Right renal cortex interstitium (tissue), 3 donors: ENCODE results near the gene C1QL4. TPM values are rescaled to one million over a fixed set of nuclear protein-coding genes. Genes with fewer than 3 reads are reported as not detected.
"Not testable (repeated sequence)": the region's sequence is repeated elsewhere in the genome, so short reads cannot be mapped to it uniquely, and the experiment has no call there.

Experiments used
- DNase-seq, 3 donors: peaks; one replicate each; pipeline ENCODE4 v3.0.0-alpha.2; 2013; ENCODE audit warnings: low read depth in 3 of 3, low spot score in 2 of 3
- polyA plus RNA-seq, 3 donors: library from polyadenylated mRNA; unstranded; fragments of 120-200 nt; gene quantifications; one replicate each; pipeline ENCODE4 v1.2.1, GENCODE V29; 2013; ENCODE audit not compliant: insufficient read length in 3 of 3

The C1QL4 gene
- polyA plus RNA-seq, 3 donors = 0.94 to 1.5 (median 0.99) TPM

DNA sequence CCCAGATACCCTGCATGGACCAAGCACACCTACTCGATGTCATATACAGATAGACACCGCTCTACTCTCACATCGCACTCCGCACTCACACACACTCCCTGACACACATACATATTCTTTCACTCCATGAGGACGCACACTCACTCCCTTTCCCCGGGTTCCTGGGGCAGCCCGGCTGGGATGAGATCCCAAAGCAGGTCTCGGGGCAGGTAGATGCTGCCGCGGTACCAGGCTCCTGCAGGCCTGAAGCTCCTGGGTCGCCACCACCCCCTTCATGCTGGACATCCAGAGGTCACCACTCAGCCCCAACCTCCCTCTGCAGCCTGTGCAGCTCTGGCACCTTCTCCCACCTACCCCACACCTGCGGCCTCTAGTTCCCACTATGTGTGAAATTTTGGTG is 2.3 kb downstream of the C1QL4 start:
- DNase-seq = no peak

DNA sequence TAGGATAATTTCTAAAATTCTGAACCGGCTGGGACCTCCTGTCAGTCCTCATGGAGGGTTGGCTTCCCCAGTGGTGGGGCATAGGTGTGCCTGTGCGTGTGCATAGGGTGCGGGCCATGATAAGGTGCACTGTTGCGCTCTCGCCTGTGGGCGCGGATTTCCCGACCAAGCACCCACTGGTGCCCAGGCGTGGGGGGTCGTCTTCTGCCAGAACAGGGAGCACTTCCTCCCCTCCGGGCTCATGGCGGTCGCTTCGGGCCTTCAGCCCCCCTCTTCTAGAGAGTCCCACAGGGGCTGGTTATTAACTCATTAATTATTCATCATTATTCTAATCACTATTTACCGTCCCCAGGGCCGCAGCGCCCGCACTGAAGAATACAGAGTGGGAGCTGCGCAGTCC is 2.8 kb downstream of the C1QL4 start:
- no peak for DNase-seq

DNA sequence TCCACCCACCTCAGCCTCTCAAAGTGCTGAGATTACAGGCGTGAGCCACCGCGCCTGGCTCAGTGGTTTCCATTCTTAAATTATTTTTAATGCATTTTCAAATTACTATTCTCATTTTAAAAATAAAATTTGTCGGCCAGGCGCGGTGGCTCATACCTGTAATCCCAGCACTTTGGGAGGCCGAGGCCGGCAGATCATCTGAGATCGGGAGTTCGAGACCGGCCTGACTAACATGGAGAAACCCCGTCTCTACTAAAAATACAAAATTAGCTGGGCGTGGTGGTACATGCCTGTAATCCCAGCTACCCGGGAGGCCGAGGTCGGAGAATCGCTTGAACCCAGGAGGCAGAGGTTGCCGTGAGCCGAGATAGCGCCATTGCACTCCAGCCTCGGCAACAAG is 3.2 kb downstream of the C1QL4 start:
- DNase-seq = not testable (repeated sequence)

DNA sequence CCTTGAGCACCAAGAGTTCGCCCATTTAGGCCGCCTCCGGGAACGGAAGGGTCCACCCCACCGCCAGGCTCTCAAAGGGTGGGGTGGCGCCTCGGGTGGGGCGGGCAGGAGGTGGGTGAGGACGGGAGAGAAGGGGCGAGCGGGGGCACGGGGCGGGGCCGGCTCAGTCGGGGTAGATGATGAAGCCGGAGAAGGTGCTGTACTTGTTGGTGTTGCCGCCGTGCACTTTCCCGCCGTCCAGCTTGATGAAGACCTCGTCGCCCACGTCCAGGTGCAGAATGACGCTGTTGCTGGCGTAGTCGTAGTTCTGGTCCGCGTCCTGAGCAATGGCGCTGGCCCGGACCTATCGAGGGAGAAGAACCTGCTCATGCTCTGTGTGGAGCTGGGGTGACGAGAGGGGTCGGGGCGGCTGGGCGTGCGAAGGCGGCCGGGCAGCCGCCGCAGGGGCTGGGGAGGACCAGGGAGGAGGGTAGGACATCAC is 4.1 kb downstream of the C1QL4 start:
- DNase-seq = no peak

DNA sequence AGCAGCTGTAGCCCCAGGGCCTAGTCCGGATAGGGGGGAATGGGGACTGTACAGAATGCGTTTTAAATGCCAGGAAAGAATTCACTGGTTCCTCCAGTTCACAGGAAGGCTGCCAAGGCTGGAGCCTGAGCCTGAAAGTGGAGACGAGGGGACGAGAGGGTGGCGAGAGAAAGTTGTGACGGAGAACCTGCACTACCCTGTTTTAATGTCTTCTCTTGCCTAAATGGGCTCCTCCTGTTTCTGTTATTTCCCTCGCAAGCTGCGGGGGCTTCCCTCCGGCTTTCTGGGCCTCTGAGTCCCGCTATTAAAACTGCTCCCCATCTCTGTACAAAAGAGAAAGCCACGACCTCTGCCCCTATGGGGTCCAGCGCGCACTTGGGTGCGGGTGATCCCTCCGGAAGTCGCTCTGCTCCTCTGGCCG is 4.5 kb downstream of the C1QL4 start:
- DNase-seq = no peak

DNA sequence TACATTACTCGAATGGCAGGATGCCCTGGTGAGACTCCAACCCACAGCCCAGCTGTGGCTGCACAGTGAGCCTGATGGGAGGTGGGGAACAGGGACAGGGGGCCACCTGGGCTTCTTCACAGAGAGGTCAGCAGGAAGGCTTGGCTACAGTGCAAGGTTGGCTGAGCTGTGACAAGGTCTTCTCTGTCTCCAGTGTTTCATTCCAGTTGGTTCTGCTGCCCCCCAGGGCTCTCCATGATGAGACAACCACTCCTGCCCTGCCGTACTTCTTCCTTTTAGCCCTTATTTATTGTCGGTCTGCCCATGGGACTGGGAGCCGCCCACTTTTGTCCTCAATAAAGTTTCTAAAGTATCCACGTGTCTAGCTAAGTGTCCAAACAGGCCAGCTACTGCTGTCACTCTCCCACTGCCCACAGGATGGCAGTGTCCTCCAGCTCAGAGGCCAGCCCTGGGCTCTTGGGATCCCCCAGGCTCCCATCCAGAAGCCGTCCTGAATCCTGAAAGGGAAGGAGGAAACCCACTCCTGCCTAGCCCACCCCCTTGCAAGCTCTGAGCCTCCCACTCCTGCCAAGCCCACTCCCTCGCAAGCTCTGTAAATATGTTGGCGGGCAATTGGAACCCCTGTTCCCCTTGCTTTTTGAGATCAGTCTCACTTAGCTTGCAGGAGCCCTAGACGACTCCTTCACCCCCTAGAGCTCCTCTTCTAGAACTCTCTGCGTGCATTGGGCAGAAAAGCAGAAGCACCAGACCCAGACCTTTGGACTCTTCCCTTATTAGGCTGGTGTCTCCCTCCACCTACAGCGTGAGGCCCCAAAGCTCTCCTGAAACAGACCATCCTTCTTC is 5.4 kb downstream of the C1QL4 start:
- DNase-seq = no peak

DNA sequence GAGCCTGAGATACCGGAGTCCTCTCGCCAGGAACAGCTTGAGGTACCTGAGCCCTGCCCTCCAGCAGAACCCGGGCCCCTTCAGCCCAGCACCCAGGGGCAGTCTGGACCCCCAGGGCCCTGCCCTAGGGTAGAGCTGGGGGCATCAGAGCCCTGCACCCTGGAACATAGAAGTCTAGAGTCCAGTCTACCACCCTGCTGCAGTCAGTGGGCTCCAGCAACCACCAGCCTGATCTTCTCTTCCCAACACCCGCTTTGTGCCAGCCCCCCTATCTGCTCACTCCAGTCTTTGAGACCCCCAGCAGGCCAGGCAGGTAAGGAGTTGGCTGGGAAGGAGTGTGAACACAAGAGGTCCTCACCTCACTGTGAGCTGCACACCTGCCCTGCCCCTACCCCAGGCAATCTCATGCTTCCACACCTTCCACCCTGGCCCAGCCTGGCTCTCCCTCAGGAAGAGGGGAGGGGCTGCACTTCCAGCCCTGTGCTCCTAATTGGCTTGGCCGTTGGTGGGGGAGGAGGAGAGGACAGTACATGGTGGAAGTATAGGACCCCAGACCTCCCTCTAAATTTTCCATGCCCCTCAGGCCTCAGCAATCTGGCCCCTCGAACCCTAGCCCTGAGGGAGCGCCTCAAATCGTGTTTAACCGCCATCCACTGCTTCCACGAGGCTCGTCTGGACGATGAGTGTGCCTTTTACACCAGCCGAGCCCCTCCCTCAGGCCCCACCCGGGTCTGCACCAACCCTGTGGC is 6.2 kb downstream of the C1QL4 start:
- no peak for DNase-seq

DNA sequence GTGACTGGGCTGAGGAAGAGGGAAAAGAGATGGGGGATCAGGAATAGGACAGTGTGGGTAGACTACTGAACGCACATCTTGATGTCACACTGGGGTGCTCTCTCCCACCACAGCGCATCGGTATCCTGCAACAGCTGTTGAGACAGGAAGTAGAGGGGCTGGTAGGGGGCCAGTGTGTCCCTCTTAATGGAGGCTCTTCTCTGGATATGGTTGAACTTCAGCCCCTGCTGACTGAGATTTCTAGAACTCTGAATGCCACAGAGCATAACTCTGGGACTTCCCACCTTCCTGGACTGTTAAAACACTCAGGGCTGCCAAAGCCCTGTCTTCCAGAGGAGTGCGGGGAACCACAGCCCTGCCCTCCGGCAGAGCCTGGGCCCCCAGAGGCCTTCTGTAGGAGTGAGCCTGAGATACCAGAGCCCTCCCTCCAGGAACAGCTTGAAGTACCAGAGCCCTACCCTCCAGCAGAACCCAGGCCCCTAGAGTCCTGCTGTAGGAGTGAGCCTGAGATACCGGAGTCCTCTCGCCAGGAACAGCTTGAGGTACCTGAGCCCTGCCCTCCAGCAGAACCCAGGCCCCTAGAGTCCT is 6.9 kb downstream of the C1QL4 start:
- DNase-seq = no peak

DNA sequence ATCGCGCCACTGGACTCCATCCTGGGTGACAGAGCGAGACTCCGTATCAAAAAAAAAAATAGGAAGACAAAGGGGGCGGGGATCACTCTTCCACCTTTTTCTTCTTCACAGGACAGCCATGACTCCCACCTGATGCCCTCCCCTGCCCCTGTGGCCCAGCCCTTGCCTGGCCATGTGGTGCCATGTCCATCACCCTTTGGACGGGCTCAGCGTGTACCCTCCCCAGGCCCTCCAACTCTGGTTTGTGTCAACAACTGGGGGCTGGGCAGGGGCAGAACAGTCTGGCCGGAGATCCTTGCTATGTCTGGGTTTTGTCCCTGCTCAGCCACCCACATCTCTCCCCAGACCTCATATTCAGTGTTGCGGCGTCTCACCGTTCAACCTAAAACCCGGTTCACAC is 8.2 kb downstream of the C1QL4 start:
- no peak for DNase-seq

DNA sequence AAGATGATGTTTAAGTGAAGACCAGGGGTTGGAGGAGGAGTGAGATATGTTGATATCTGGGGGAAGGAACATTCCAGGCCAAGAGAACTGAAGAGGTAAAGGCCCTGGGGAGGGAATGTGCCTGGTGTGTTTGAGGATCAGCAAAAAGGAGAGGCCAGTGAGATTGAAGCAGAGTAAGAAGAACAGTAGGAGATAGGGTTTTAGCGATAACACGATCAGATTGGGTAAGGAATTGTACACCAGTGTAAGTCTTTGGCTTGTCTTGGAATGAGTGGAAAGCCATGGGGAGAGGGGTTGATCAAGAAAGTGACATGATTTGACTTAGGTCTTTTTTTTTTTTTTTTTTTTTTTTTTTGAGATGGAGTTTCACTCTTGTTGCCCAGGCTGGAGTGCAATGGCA is 9.1 kb downstream of the C1QL4 start:
- DNase-seq = no peak

DNA sequence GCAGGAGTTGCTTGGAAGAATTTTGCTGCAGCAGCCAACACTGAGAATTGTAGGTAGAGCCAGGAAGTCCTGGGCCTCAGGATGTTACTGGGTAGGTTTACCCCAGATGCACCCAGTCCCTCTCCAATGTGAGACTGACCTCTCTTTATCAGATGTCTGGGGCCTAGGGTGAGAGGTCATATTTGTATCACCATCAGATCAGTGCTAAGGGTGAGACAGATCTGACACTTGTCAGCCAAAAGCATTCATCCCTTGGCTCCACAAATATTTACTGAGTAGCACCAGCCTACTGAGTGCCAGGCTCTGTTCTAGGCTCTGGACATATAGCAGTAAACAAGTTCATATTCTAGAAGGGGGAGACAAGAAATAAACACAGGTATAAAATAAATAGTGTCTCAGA is 9.6 kb downstream of the C1QL4 start:
- no peak for DNase-seq

DNA sequence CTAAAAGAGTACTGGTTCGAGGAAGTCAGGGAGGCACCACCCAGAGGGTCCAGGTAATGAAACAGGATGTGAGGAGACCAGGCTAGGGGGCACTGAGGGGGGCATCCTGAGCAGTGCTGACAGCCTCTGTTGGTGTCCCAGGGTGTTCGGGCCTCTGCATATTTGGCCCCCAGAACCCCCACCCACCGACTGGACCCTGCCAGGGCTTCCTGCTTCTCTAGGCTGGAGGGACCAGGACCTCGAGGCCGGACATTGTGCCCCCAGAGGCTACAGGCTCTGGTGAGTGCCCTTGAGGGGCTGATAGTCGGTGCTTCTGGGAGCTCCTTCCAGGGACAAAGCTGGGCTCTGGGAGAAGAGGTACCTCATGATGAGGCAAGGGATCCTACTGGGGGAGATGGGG is 11.4 kb downstream of the C1QL4 start:
- no peak for DNase-seq

DNA sequence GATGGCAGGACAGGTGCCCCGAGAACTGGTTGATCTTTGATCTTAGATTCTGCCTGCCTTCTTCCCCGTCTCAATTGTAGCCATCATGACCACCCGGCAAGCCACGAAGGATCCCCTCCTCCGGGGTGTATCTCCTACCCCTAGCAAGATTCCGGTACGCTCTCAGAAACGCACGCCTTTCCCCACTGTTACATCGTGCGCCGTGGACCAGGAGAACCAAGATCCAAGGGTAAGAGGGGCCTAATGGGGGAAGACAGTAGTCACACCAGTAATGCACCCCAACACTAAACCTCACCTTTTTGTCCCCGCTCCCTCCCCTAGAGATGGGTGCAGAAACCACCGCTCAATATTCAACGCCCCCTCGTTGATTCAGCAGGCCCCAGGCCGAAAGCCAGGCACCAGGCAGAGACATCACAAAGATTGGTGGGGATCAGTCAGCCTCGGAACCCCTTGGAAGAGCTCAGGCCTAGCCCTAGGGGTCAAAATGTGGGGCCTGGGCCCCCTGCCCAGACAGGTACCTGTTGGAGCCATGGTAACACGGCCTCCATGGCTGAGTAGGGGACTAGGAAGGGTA is 13.4 kb downstream of the C1QL4 start:
- no peak for DNase-seq

DNA sequence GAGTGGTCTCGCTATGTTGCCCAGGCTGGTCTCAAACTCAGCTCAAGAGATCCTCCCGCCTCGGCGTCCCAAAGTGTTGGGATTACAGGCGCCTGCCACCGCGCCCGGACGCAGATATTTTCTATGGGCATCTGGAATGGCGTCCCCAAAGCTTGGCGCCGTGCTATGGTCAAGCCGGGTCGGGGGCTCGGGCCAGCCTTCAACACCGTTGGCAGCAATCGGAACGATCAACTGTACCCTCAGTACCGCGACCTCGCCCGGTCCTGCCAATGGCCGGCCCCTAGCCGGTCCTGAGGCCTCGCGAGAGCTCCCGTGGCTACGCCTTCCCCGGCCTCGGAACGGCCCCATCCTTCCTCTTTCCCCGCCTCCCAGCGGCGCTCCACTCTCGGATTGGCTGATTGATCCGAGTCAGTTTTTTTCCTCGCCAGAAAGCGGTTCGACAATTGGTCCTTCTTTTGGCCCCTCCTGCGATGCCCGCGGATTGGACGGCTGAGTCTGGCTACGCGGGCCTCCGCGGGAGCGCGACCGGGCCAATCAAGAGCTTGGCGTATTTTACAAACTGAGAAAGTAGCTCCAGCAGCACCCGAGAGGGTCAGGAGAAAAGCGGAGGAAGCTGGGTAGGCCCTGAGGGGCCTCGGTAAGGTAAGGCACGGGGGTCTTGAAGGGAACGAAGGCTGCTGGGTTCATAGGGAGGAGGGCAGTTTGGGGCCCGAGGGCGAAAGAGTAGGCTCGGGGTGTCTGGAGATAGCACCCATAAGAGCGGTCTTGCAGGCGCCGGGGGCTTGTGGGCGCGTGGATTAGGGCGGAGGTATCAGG is 14.1 kb downstream of the C1QL4 start, which contains the start of gene TROAP:
TROAP (plus strand) TSS at position 548 of the 816 bp plus-strand sequence. CDS start 354 bp downstream, outside the sequence.
- DNase-seq = peak; percentile 96 to 99 (median 97)

DNA sequence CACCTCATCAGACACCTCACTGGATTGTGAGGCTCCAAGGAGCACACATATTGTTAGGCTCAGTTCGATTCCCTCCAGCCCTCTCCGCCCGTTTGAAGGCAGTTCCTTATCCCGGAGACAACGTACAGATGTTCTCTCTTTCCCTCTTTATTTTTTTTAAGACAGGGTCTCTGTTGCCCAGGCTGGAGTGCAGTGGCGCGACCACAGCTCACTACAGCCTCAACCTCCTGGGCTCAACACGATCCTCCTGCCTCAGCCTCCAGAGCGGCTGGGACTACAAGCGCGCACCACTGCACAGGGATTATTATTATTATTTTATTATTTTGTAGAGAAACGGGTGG is 14.7 kb downstream of the C1QL4 start:
- no peak for DNase-seq

DNA sequence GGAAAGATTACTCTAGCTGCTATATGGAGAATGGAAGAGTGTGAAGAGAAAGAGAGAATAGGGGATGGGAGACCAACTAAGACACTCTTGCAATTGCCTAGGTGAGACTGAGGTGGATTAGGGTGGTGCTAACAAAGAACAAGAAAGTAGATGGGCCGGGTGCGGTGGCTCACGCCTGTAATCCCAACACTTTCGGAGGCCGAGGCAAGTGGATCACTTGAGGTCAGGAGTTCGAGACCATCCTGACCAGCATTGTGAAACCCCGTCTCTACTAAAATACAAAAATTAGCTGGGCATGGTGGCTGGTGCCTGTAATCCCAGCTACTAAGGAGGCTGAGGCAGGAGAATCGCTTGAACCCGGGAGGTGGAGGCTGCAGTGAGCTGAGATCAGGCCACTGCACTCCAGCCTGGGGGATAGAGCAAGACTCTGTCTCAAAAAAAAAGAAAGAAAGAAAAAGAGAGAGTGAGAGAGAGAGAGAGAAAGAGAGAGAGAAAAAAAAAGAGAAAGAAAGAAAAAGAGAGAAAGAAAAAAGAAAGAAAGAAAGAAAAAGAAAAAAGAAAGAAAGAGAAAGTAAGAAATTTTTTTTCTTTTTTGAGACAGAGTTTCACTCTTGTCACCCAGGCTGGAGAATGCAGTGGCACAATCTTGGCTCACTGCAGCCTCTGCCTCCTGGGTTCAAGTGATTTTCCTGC is 16.4 kb downstream of the C1QL4 start:
- not testable (repeated sequence) for DNase-seq

DNA sequence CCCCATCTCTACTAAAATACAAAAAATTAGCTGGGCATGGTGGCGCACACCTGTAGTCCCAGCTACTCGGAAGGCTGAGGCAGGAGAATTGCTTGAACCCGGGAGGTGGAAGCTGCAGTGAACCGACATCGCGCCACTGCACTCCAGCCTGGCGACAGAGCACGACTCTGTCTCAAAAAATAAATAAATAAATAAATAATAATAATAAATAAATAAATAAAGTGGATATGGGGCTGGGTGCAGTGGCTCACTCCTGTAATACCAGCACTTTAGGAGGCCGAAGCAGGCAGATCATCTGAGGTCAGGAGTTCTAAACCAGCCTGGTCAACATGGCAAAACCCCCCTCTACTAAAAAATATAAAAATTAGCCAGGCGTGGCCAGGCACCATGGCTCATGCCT is 19.9 kb downstream of the C1QL4 start:
- not testable (repeated sequence) for DNase-seq

DNA sequence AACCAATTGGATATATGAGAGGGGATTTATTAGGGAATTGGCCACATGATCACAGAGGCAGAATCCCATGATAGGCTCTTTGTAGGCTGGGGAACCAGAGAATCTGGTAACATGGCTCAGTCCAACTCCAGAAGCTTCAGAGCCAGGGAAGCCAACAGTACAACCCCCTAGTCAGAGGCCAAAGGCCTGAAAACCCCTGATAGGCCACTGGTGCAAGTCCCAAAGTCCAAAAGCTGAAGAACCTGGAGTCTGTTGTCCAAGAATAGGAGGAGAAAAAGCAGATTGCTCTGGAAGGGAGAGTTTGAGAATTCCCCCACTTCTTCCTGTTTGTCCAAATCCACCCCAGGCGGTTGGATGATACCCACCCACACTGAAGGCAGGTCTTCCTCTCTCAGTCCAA is 22.2 kb downstream of the C1QL4 start:
- no peak for DNase-seq

DNA sequence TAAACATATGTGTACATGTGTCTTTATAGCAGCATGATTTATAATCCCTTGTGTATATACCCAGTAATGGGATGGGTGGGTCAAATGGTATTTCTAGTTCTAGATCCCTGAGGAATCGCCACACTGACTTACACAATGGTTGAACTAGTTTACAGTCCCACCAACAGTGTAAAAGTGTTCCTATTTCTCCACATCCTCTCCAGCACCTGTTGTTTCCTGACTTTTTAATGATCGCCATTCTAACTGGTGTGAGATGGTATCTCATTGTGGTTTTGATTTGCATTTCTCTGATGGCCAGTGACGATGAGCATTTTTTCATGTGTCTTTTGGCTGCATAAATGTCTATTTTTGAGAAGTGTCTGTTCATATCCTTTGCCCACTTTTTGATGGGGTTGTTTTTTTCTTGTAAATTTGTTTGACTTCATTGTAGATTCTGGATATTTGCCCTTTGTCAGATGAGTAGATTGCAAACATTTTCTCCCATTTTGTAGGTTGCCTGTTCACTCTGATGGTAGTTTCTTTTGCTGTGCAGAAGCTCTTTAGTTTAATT is 26.5 kb downstream of the C1QL4 start:
- not testable (repeated sequence) for DNase-seq
